Measurements from ENCODE around the gene GSTM3.

GRCh38 chr1:109721971-109722370, 18.9 kb downstream of the GSTM3 start:
- TF ChIP-seq, protein P1, sequence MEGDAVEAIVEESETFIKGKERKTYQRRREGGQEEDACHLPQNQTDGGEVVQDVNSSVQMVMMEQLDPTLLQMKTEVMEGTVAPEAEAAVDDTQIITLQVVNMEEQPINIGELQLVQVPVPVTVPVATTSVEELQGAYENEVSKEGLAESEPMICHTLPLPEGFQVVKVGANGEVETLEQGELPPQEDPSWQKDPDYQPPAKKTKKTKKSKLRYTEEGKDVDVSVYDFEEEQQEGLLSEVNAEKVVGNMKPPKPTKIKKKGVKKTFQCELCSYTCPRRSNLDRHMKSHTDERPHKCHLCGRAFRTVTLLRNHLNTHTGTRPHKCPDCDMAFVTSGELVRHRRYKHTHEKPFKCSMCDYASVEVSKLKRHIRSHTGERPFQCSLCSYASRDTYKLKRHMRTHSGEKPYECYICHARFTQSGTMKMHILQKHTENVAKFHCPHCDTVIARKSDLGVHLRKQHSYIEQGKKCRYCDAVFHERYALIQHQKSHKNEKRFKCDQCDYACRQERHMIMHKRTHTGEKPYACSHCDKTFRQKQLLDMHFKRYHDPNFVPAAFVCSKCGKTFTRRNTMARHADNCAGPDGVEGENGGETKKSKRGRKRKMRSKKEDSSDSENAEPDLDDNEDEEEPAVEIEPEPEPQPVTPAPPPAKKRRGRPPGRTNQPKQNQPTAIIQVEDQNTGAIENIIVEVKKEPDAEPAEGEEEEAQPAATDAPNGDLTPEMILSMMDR (IDR thresholded peaks at IDR 0.05), result no peak
- TF ChIP-seq POLR2A (IDR thresholded peaks at IDR 0.05), result no peak

Measured in stomach (tissue), 4 donors.